Measurements from ENCODE around the gene INA. TPM values are rescaled to one million over a fixed set of nuclear protein-coding genes. Genes with fewer than 3 reads are reported as not detected.

Gene INA
- total RNA-seq, 1 experiment from 2014 or later, result not detected

- H3K9me3 ChIP-seq (ENCODE audit: control insufficient read depth in 1 of 2, insufficient read depth in 1 of 2, low read depth in 1 of 2, low read length in 2 of 2), result peaks cover 0 to 4% of the 10 kb centered on the region in 2 experiments; a peak in 1 of 4 replicates
- H3K4me2 ChIP-seq (ENCODE audit: low read length), result peak overlapping the region; percentile 82
- H3K79me2 ChIP-seq (ENCODE audit: insufficient read depth, low read length), result no peaks in the 10 kb centered on the region
- TF ChIP-seq REST (IDR thresholded peaks at IDR 0.05; ENCODE audit: low read depth) (no peak), EGR1 (IDR thresholded peaks at IDR 0.05; ENCODE audit: low read depth) (no peak), SRF (IDR thresholded peaks at IDR 0.05; ENCODE audit: low read depth) (no peak), CEBPB (IDR thresholded peaks at IDR 0.05; ENCODE audit: low read depth) (no peak)
- H2AFZ ChIP-seq (ENCODE audit: low read depth, low read length, poor library complexity, severe bottlenecking), result peak overlapping the region; percentile 95
- intact Hi-C loops (cut with micrococcal nuclease), result loop anchor here (5.0 kb wide), 1 partner anchor 228 kb away; no protein-coding TSS in a partner anchor
- no peak overlapping the region for H3K4me3 ChIP-seq (replicated peaks in 1 of 2; ENCODE audit: low read depth in 1 of 2, low read length in 2 of 2)
- ChIA-PET CTCF (interaction anchor here (1.6 to 2.0 kb wide), 2 partner anchors 7 to 10 kb away, joined by 5 to 21 read pairs; no protein-coding TSS in a partner anchor), RAD21 (ENCODE audit: low non-redundant PET in 1 of 2, low total read pairs in 2 of 2, uncharacterized antibody in 2 of 2, unreplicated experiment in 2 of 2) (no interaction called here), POLR2A (interaction anchor here (0.7 to 1.0 kb wide), 2 partner anchors 22 to 125 kb away, joined by 4 to 6 read pairs; no protein-coding TSS in a partner anchor)
- no peaks in the 10 kb centered on the region for H3K9me2 ChIP-seq (ENCODE audit: insufficient read depth)
- no TSS peak for BruUV-seq (replicated peaks)
- H3K36me3 ChIP-seq (ENCODE audit: control insufficient read depth in 1 of 2, insufficient read depth in 2 of 2, low read length in 2 of 2), result no peaks in the 10 kb centered on the region
- ATAC-seq (no peak), DNase-seq (ENCODE audit: low read depth, low spot score) (no peak)
- H3K9ac ChIP-seq (ENCODE audit: low read length), result no peak overlapping the region
- peaks cover 16 to 22% of the 10 kb centered on the region in 2 experiments for H3K4me1 ChIP-seq (ENCODE audit: control insufficient read depth in 1 of 2, insufficient read depth in 2 of 2, low read length in 2 of 2)
- no peaks in the 10 kb centered on the region for H3K27me3 ChIP-seq (ENCODE audit: insufficient read depth, low read length)
- no peaks in the 10 kb centered on the region for H4K20me1 ChIP-seq (ENCODE audit: insufficient read depth)
- peak overlapping the region; percentile 33; the same call in 1 of the 2 replicates for H3K27ac ChIP-seq (ENCODE audit: low read depth, low read length)
Observed at GRCh38 chr10:103254113-103254512, 22.8 kb upstream of the INA start.

All from HCT116 (cell line).